Astrocyte (in vitro differentiated cells and primary cell): ENCODE measurements around the gene BABAM1.

ENCODE experiments used
- EZH2 ChIP-seq: IDR thresholded peaks from 2 replicates; pipeline ENCODE4 v1.6.1; 2012; ENCODE audit warnings: mild to moderate bottlenecking, low read length, inconsistent platforms; ENCODE audit not compliant: insufficient read depth
- TF ChIP-seq, protein P1 (sequence below): IDR thresholded peaks from 2 replicates; pipeline ENCODE4 v1.5.1; 2011; ENCODE audit warnings: low read depth, mild to moderate bottlenecking, inconsistent platforms, low read length, moderate library complexity; ENCODE audit not compliant: insufficient read depth

GRCh38 chr19:17318966-17319365 is 51.7 kb downstream of the BABAM1 start:
- TF ChIP-seq, protein P1, sequence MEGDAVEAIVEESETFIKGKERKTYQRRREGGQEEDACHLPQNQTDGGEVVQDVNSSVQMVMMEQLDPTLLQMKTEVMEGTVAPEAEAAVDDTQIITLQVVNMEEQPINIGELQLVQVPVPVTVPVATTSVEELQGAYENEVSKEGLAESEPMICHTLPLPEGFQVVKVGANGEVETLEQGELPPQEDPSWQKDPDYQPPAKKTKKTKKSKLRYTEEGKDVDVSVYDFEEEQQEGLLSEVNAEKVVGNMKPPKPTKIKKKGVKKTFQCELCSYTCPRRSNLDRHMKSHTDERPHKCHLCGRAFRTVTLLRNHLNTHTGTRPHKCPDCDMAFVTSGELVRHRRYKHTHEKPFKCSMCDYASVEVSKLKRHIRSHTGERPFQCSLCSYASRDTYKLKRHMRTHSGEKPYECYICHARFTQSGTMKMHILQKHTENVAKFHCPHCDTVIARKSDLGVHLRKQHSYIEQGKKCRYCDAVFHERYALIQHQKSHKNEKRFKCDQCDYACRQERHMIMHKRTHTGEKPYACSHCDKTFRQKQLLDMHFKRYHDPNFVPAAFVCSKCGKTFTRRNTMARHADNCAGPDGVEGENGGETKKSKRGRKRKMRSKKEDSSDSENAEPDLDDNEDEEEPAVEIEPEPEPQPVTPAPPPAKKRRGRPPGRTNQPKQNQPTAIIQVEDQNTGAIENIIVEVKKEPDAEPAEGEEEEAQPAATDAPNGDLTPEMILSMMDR = no peak
- TF ChIP-seq EZH2 = no peak
